Upper lobe of right lung (tissue), 1 donor: ENCODE measurements around the gene AMBN. TPM values are rescaled to one million over a fixed set of nuclear protein-coding genes. Genes with fewer than 3 reads are reported as not detected.

Source experiments
- ATAC-seq: fragments of 200-7000 bp; cut with Tn5 transposase; one replicate; pipeline ENCODE4 v1.9.1; 2020; ENCODE audit warnings: mild to moderate bottlenecking, moderate library complexity
- DNase-seq: peaks from one replicate; pipeline ENCODE4 v3.0.0-alpha.2; 2020
- H3K27ac ChIP-seq: fragments of 200-600 bp; one replicate; pipeline ENCODE4 v1.8.0; 2022
- H3K27me3 ChIP-seq: fragments of 200-600 bp; one replicate; pipeline ENCODE4 v1.8.0; 2022; ENCODE audit warnings: mild to moderate bottlenecking
- H3K36me3 ChIP-seq: fragments of 200-600 bp; one replicate; pipeline ENCODE4 v1.8.0; 2022
- H3K4me1 ChIP-seq: fragments of 200-600 bp; one replicate; pipeline ENCODE4 v1.8.0; 2022
- H3K4me3 ChIP-seq: fragments of 200-600 bp; one replicate; pipeline ENCODE4 v1.8.0; 2022; ENCODE audit warnings: mild to moderate bottlenecking
- H3K9me3 ChIP-seq: fragments of 200-600 bp; one replicate; pipeline ENCODE4 v1.8.0; 2022
- intact Hi-C: fragments of 100-400 bp; cut with DNase I; formaldehyde crosslinking; loops from one replicate; pipeline ENCODE4 v1.11.0; 2022
- total RNA-seq: library from RNA; stranded (reverse); fragmentation: NEBNext Ultra II Directional; extraction: Animal tissue kit (Norgen Biotek cat#: 25700); gene quantifications from one replicate; pipeline ENCODE4 v1.2.1, GENCODE V29; 2021
- TF ChIP-seq, protein P1 (sequence below): fragments of 200-600 bp; IDR thresholded peaks from one replicate; pipeline ENCODE4 v1.8.0; 2022; ENCODE audit warnings: antibody characterized with exemption
- donor health status: DM: no; HTN: yes; CAD: no; lungs with severe emphysema.

Gene AMBN
- total RNA-seq, 1 donor from 2014 or later = not detected

DNA sequence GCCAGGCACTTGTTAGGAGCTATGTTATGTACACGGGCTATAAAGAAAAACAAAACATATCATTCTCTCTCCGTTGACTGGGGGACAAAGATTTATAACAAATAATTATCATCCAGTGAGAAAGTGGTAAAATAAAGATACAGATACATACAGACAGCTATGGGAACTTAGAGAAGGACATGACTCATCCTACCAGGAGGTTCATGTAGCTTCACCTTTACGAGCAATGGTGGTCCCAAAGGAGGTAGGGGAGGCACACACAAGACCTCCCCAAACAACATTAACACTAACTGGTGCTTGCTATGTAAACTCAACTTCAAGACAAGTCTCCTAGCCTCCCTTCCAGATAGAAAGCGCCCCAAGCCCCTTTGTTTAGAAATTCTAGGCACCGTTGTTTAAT is 8.9 kb downstream of the AMBN start:
- intact Hi-C loops = no loop called here
- no peaks in the 10 kb centered on the region for H3K27me3 ChIP-seq
- TF ChIP-seq, protein P1, sequence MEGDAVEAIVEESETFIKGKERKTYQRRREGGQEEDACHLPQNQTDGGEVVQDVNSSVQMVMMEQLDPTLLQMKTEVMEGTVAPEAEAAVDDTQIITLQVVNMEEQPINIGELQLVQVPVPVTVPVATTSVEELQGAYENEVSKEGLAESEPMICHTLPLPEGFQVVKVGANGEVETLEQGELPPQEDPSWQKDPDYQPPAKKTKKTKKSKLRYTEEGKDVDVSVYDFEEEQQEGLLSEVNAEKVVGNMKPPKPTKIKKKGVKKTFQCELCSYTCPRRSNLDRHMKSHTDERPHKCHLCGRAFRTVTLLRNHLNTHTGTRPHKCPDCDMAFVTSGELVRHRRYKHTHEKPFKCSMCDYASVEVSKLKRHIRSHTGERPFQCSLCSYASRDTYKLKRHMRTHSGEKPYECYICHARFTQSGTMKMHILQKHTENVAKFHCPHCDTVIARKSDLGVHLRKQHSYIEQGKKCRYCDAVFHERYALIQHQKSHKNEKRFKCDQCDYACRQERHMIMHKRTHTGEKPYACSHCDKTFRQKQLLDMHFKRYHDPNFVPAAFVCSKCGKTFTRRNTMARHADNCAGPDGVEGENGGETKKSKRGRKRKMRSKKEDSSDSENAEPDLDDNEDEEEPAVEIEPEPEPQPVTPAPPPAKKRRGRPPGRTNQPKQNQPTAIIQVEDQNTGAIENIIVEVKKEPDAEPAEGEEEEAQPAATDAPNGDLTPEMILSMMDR = no peak
- ATAC-seq (no peak), DNase-seq (no peak)
- no peak overlapping the region for H3K27ac ChIP-seq
- H3K36me3 ChIP-seq = no peaks in the 10 kb centered on the region
- no peaks in the 10 kb centered on the region for H3K4me1 ChIP-seq
- H3K9me3 ChIP-seq = no peaks in the 10 kb centered on the region
- no peak overlapping the region for H3K4me3 ChIP-seq

DNA sequence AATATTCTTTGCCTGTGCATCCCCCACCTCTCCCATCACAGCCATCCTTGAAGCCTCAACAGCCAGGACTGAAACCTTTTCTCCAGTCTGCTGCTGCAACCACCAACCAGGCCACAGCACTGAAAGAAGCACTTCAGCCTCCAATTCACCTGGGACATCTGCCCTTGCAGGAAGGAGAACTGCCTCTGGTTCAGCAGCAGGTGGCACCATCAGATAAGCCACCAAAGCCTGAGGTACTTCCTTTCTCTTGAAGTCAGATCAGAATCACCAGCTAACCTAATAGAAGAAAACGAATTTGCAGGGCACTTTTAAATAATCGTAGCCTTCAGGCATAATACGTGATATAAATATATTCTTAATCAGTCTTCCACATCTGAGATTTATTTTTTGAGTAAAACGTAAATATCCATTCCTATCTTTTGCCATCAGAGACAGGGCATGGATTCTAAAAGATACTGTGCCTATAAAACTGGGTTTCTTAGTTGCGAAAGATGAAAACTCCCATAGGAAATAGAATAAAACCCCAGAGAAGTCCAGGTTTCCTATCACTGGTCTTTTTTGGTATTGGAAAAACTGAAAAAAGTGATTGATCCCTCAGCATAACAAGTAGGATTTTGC is 9.5 kb downstream of the AMBN start:
- no peaks in the 10 kb centered on the region for H3K9me3 ChIP-seq
- TF ChIP-seq, protein P1 = peak; percentile 73
- intact Hi-C loops = no loop called here
- no peak overlapping the region for H3K4me3 ChIP-seq
- H3K27ac ChIP-seq = no peak overlapping the region
- H3K36me3 ChIP-seq = no peaks in the 10 kb centered on the region
- no peaks in the 10 kb centered on the region for H3K27me3 ChIP-seq
- DNase-seq = peak; percentile 64
- ATAC-seq = peak; percentile 96
- no peaks in the 10 kb centered on the region for H3K4me1 ChIP-seq

DNA sequence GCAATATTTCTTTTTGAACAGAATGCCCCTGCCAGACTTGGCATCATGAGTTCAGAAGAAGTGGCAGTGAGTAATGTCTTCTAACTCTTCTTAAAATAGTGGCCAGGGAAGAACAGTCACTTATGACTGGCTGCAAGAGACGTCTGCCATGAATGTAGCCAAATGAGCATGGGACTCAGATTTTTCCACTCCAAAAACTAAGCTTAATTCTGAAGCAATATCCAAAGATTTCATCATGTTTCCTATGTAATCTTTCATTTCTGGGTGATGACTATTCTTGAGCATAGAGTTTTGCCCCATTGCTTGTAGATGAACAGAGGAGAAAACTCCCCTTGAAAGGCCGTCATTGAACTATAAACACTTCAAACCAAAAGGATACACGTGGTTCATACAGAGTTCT is 11.8 kb downstream of the AMBN start:
- H3K36me3 ChIP-seq = no peaks in the 10 kb centered on the region
- ATAC-seq (peak; percentile 21), DNase-seq (no peak)
- H3K4me1 ChIP-seq = no peaks in the 10 kb centered on the region
- no peak overlapping the region for H3K27ac ChIP-seq
- H3K4me3 ChIP-seq = no peak overlapping the region
- intact Hi-C loops = no loop called here
- TF ChIP-seq, protein P1 = no peak
- H3K9me3 ChIP-seq = no peaks in the 10 kb centered on the region
- H3K27me3 ChIP-seq = no peaks in the 10 kb centered on the region

DNA sequence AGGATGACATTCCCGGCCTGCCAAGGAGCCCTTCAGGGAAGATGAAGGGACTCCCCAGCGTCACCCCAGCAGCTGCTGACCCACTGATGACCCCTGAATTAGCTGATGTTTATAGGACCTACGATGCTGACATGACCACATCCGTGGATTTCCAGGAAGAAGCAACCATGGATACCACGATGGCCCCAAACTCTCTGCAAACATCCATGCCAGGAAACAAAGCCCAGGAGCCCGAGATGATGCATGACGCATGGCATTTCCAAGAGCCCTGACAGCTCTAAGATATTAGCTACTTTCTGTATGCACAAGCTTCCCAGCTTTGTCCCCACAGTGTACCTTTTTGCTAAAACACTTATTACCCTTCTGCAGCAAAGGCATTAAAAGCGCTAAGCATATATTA is 14.4 kb downstream of the AMBN start:
- Histone ChIP-seq H3K9me3 (no peaks in the 10 kb centered on the region), H3K27ac (no peak overlapping the region), H3K27me3 (no peaks in the 10 kb centered on the region), H3K4me3 (no peak overlapping the region), H3K4me1 (no peaks in the 10 kb centered on the region), H3K36me3 (no peaks in the 10 kb centered on the region)
- intact Hi-C loops = no loop called here
- ATAC-seq (no peak), DNase-seq (no peak)
- TF ChIP-seq, protein P1 = no peak

DNA sequence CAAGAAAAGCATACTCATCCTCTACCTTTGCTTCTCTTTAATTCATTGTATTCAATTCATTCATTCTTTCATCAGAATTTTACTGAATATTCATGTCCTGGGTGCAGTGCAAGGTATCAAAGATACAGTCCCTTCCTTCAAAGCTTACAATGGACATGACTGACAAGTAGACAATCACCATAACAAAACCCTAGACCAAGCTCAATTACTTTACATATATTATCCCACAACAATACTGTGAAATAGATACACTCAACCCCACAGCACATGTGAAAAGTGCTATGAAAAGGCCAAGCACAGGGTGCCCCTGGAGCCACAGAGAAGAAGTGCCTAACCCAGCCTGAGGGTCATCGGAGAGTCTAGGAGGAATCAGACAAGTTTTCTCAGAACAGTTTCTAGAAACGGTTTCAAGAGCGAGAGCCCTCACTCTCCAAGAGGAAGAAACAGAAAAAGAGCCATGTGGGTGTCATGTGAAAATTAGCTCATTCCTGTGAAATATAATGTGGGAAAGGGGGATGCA is 15.3 kb downstream of the AMBN start:
- H3K4me3 ChIP-seq = no peak overlapping the region
- TF ChIP-seq, protein P1 = no peak
- ATAC-seq (no peak), DNase-seq (no peak)
- H3K27ac ChIP-seq = no peak overlapping the region
- H3K36me3 ChIP-seq = no peaks in the 10 kb centered on the region
- no peaks in the 10 kb centered on the region for H3K4me1 ChIP-seq
- intact Hi-C loops = no loop called here
- H3K27me3 ChIP-seq = no peaks in the 10 kb centered on the region
- H3K9me3 ChIP-seq = no peaks in the 10 kb centered on the region

DNA sequence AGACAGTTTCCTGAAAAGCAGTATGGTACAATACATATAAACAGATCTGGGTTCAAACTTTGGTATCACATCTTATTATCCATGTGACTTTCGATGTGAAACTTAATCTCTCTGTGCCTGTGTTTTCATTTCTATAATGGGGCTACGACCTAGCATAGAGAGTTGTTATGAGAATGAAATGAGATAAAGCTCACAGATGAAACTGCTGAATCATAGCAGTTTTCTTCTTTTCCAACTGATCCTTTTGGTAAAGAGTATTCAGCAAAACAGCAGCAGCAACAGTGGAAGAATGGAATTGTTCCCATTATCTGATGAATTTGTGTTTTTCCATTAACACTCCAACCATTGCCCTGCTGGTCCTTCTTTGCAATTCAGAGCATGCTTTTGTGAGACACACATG is 16.3 kb downstream of the AMBN start:
- ATAC-seq = no peak
- Histone ChIP-seq H3K27ac (no peak overlapping the region), H3K27me3 (no peaks in the 10 kb centered on the region), H3K4me1 (no peaks in the 10 kb centered on the region), H3K4me3 (no peak overlapping the region), H3K36me3 (no peaks in the 10 kb centered on the region), H3K9me3 (no peaks in the 10 kb centered on the region)
- DNase-seq = no peak
- TF ChIP-seq, protein P1 = no peak
- intact Hi-C loops = no loop called here
